T follicular helper cell (primary cell): ENCODE results near the gene DNHD1.

Source experiments
- DNase-seq: peaks from one replicate; pipeline ENCODE4 v3.0.0-alpha.2; 2020; ENCODE audit warnings: low read depth

DNHD1 gene

DNA sequence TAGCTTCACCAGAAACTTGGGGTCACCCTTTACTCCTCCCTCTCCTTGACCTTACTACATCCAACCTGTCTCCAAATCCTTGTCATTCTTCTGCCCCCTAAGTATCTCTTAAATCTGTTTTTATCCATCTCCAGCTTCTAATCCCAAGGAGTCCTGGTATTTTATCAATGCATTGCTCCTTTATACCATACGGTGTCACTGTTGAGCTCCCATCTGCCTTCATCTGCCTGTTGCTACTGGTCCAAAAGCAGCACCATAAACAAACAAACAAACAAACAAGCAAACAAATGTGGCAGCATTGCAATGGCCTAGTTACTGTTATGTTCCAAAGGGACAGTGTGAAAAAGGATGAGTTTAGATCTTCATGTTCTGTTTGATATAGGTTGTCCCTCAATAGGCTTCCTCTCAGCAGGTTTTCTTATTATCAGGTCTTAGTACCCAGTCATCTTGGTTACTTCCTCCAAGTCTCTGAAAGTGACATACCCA, 34.2 kb downstream of the DNHD1 start:
- DNase-seq, result no peak

DNA sequence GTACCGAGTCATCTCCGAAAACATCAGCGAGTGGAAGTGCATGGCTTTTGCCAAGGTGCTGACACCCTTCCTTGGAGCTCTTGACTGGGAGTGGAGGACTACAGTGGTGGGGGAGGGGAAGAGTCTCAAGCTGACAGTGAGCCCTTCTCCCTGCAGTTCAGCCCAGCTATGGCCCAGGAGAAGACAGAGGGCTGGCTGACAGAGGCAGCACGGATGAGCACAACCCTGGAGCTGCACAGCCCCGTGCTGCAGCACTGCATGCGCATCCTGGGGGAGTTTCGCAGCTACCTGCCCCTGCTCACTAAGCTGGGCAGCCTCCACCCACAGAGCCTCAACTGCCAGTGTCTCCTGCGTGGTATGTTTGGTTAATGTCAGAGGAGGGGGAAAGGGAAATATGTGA, 41.4 kb downstream of the DNHD1 start:
- DNase-seq, result no peak

DNA sequence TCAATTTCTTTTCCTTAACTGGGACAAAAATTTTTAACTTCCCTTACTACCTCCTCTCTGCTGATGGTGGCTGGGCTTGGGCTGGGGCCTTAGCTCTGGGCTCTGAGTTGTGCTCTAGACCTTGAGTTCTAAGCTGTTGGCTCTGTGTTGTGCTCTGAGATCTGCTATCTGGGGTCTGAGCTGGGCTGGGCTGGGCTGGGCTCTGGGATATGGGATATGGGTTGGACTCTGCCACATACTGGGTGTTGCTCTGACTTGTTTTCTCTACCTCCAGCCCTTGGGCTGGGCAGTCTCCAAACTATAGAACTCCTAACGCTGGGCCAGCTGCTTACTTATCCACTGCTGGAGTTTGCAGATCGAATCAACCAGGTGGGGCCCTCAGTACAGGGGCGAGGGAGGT, 41.9 kb downstream of the DNHD1 start:
- no peak for DNase-seq

DNA sequence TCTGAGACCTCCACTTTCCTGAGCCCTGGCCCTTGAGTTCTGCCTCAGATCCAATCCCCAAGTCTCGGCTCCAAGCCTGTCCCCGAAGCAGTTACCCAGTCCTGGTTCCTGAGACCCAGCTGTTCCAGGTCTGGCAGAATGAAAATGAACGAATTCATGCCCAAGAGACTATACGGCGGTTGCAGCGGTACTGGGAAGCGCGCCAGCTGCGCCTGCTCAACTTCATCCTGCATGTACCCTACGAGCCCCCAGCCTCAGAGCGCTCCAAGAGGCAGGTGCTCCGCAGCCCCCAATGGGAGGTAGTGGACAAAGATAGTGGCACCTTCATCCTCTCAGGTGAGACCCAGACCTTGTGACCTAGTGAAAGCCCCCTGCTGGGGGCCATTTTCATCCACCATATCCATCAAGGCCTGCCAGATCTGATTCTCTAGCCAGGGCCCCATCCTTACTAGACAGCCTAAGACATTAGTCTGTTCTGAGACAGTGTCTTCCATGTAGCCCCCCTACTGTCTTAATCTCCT, 42.7 kb downstream of the DNHD1 start:
- DNase-seq, result no peak

DNA sequence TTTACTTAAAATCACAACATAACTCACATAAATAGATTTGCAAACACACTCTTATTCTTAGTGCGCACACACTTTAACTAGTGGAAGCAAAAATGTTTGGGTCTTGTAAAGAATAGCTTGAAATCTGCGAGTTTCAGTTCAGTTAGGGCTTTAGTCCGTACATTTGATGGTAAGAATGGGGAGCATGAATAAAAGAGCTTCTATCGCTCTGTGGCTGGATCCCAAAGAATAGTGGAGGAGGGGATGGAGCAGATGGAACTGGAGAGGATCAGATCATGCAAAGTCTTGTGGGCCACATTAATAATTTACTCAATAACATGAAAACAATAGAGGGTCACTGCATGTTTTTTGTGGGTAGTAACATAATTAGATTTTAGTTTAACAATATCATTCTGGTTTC, 44.3 kb downstream of the DNHD1 start:
- no peak for DNase-seq

DNA sequence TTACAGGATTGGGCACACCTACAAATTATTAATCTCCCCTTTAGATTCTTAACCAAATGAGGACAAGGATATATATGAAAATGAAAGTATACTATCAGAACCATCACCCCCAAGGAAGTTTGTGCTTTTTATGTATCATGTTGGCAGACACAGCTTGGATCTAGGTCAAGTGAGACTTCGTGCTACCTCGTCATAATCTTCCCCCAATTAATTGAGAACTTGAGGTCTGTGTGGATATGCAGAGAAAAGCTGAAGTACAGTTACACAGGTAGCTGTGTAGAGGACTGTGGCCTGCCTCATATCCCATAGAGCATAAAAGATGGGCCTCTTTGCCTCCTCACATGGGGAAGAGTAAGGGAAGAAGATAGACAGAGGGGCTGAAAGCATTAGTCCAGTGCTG, 45.6 kb downstream of the DNHD1 start:
- DNase-seq, result no peak

DNA sequence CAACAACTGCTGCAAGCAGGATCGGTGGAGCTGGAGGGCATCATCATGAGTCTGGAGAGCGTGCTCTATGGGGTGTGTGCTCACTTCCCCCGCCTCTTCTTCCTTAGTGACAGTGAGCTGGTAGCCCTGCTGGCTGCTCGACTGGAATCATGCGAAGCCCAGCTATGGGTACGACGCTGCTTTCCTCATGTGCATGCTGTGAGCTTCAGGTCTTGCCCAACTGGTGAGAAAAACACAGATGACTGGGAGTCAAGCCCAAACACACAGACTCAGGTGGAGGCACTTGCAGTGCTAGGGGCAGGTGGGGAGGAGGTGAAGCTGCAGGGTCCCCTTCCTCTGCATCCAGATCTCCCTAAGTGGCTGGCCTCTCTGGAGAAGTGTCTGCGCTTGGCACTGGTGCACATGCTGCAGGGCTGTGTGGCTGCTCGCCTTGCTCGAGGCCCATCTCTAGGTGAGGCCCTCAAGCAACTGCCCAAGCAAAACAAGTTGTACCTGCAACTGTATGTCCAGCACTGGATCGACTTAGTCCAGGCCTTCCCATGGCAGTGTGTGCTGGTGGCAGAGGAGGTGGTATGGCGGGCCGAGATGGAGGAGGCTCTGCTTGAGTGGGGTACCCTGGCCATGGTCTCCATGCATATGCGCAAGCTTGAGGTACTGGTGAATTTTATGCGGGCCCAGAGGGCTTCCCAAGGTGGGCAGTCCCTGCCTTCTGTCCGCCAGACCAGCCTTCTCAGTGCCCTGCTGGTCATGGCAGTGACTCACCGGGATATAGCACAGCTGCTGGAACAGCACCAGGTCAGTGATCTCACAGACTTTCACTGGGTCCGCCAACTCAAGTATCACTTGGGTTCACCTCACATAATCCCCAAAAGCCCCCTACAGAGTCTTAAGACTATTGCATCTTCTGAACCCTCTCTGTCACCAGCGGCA, 48.1 kb downstream of the DNHD1 start:
- no peak for DNase-seq

DNA sequence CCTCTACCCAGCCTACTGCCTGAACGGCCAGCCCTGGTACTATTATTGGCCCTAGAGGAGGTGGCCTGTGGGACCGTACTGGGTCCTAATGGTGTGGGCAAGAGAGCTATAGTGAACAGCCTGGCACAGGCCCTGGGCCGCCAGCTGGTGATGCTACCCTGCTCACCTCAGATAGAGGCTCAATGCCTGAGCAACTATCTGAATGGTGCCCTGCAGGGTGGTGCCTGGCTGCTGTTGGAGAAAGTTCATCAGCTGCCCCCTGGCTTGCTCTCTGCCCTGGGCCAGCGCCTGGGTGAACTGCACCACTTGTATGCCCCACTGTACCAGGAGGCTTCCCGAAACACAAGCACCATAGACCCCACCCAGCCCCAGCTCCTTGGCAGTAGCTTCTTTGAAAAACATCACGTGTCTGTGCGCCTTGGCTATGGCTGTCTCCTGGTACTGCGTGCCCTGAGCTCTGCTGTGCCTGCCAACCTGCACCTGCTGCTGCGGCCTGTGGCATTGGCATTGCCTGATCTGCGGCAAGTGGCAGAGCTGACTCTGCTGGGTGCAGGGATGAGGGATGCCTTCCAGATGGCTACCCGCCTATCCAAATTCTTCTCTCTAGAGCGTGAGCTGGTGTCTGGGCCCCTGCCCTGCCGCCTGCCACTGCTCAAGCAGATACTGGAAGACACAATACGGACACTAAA, 49.0 kb downstream of the DNHD1 start:
- no peak for DNase-seq

DNA sequence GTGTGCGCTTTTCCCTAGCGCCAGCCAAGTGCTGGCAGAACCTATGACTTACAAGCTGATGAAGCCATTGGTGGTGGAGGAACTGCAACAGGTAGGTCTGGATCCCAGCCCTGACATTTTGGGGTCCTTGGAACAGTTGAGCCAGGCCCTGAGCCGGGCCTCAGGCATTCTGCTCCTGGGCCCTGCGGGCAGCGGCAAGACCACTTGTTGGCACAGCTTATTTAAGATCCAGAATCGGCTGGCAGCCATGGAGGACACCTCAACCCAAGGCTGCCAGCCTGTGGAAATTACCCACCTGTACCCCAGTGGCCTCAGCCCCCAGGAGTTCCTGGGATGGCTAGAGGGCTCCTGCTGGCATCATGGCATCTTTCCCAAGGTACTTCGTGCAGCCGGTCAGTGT, 49.7 kb downstream of the DNHD1 start:
- no peak for DNase-seq

DNA sequence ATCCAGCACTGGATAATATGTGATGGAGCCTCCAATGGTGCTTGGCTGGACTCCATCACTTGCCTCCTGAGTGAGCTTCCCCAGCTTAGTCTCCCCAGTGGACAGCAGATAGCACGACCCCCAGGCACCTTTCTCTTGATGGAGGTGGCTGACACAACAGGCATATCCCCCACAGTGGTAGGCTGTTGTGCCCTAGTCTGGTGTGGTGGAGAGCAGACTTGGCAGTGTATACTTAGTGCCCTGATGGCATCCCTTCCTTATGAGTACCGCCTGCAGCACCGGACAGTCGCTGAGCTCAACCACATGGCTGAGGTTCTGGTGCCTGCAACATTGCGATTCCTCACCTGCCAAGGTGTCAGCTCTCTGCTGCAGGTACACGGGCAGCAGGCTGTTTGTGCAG, 50.1 kb downstream of the DNHD1 start:
- DNase-seq, result no peak

DNA sequence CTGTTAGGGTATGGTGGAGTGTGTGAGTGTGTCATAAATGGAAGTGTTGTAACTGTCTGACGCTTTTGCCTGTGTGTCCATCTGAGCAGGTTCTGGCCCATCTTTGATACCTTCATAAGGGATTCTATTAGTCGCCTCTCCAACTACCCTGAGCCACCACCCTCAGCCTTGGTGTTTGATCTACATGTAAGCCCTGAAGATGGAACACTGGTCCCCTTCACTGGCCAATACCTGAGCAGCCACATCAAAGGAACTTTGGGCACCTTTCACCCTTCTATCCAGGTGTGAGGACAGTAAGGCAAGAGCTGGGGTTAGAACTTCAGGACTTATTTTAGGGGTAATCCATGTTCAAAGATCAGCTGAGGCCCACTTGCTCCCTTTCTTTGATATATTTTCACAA, 51.0 kb downstream of the DNHD1 start:
- no peak for DNase-seq

DNA sequence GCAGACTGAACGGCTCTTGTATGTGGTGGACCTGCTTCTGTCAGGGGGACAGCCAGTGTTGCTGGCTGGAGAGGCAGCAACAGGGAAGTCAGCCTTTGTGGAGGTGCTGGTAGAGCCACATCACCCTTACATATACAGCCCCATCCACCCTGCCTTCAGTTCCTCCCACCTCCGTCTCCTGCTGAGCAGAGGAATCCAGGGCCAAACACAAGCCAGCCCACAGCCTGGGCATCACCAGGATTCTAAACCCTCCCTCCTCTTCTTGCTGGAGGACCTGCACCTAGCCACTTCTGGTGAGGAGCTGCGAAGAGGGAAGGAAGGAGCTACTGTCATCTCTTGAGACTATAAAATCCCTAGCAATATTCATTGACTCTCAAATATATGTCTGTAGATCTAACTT, 51.6 kb downstream of the DNHD1 start:
- DNase-seq, result no peak

DNA sequence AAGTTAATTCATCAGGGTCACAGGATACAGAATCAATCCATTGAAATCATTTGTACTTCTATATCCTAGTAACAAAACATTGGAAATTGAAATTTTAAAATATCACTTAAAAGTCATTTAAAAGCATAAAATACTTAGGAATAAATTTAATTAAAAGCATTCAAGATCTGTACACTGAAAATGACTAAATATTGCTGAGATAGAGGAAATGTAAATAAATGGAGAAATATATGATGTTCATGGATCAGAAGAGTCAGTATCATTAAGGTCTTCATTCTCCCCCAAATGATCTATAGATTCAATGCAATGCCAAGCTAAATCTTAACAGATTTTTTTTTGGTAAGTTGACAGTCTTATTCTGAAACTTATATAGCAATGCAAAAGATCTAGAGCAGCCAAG, 56.6 kb downstream of the DNHD1 start:
- no peak for DNase-seq

DNA sequence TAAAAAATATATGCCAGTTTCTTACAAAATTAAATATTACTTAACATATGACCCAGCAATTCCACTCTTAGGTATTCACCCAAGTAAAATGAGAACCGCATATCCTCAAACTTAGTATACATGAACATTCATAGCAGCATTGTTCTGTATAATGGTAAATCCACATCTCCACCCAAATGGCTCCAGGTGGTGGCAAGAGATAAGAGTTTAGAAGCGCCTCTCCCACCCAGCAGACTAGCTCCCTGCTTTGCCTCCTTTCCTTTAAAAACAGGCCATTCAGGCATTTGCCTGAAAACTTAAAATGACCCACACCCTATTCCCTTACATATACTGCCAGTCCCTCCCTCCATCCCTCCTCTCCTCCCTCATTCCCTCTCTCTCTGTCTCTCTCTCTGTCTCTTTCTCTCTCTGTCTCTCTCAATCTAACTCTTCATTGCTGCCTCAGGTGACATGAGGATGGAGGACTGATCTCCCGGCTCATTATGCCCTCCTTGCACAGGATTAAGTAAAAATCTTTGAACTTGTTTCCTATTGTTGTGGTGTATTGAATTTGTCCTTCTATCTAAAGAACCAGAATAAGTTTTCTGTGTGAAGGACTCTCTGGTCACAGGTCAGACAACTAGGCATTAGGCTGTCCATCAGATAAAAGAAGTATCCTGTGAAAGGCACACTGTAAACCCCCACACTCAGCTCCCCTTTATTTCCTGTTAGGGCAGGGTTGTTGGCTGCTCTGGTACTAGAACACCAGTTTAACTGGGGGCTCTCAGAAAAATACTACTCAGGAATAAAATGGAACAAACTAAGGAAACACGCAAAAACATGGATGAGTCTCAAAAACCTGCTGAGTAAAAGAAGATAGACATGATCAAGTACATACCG, 58.0 kb downstream of the DNHD1 start:
- DNase-seq, result no peak

DNA sequence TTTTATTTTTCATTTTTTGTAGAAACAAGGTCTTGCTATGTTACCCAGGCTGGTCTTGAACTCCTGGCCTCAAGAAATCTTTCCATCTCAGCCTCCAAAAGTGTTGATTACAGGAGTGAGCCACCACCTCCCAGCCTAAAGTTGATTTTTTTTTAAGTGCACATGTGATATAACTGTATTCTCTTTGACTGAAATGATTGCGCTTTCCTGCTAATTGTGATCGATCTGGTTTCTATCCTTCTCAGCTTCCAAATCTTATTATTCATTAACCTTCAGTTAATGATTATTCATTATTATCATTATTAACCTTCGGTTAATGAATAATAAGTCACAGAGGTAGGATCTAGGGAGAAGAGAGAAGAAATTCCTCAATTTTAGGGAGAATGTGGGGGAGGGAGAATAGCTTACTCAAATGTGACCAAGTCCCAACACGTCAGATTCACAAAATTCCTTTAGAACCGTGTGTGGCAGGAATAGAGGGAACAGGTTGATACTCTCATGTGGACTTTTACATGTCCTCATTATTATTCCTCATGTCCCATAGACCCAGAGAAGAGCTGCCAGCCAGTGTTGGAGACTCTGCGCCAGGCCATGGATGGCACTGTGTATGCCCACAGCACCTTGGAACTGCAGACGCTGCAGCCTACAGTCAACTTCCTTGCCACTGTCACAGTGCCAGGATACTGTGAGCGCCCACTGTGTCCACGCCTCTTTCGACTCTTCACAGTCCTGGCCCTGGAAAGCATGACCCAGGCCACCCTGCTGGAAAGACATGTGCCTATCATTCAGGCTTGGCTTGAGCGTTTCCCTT, 59.3 kb downstream of the DNHD1 start:
- DNase-seq, result no peak

DNA sequence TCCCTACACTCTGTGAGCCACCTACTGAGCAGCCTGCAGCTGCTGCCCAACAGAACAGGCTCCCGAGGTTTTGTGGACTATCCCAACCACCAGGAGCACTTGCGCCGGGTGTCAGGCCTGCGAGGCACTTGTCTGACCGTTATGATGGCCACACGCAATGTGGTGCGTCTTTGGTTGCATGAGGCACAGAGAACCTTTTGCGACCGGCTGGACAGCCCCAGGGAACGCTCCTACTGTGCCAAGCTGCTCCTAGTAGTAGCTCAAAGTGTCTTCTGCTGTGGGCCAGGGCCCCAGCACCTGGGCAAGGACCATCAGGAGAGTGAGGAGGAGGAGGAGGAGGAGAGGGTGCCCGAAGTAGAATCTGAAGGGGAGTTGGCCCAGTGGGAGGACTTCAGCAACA, 60.0 kb downstream of the DNHD1 start:
- DNase-seq, result no peak

DNA sequence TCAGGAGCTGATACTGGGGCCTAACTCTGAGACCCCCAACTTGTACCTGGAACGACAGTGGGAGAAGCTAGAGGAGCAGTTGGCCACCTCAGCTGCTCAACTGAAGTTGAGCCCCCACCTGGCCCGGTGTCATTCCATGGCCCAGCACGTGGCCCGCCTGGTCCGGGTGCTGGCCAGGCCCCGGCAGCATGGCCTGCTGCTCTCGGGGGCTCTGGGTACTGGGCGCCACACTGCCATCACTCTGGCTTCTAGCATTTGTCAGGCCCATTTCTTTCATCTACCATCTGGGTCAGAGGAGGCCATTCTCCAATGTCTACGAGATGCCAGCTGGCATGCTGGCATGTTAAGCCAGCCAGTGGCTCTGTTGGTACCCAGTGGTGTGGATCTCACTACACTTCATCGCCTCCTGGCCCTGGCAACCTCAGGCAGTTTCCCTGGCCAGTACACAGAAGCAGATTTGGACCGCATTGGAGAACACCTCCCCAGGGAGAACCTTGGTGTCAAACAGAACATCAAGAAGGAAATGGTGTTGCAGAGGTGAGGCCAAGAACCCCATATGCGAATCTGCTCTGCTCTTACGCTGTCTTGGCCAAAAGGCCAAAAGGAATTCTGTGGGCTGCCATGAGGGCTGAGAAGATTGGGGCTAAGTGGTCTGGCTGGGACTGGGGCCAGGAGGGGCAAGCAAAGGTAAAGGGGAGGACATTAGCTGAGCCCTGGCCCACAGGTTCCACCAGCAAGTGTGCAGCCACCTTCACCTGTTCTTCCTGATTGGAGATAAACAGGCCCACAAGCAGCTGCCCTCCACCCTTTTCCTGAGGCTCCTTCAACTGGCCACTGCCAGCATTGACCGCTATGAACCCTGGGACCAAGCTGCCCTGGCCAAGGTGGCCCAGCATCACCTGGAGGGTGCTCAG, 60.9 kb downstream of the DNHD1 start:
- DNase-seq, result no peak

DNA sequence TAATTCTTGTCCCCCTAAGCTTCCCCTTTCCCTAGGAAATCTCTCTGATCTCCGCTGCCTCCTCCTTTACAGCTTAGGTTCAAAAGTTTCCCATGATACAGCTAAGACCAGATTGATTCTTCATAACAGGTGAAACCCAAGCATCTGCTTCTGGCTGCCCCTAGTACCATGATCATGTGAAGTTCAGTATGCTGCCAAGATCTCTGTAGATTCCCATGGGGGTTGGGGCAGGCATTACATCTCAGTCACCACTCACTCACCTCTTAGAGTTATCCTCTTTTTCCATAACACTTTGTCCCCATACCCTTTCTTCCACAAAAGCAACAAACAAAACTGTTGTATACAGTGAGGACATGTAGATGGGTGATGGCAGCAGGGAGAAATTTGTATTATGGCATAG, 62.3 kb downstream of the DNHD1 start:
- no peak for DNase-seq

DNA sequence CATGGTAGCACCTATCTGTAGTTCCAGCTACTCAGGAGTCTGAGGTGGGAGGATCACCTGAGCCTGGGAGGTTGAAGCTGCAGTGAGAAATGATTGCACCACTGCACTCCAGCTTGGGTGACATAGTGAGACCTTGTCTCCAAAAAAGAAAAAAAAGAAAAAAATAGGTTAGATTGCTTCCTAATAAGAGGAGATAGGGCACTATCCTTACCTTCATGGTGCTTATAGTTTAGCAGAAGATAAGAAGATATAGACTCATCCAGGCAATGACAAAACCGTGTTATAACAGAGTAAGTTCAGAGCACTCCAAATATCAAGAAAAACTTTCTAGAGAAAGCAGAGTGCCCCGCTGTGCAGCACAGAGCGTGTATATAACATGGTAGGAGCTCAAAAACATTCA, 64.2 kb downstream of the DNHD1 start:
- no peak for DNase-seq

DNA sequence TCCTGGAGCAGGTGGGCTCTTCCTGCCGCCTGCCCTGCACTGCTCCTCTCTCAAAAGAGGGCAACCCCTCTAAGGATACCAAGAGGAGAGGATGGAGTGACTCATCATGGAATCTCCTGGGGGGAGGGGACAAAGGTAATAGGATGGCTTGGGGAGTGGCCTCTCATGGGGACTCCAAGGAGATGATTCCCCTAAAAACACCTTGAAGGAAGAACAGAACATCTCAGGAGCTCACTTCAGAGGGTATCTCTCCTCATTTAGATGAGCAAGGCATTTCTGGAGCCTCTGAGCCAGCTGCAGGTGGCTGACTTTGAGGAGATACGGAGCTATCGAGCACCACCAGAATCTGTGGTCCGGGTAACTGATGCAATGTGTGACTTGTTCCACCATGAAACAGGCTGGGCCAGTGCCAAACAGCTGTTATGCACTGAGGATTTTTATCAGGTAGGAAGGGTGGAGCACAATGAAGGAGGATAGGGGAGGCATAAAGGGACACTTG, 66.1 kb downstream of the DNHD1 start:
- DNase-seq, result no peak
